ENCODE data around the gene C1QTNF9B.
"Not testable (repeated sequence)": the region's sequence is repeated elsewhere in the genome, so short reads cannot be mapped to it uniquely, and the experiment has no call there.

The C1QTNF9B gene

DNA sequence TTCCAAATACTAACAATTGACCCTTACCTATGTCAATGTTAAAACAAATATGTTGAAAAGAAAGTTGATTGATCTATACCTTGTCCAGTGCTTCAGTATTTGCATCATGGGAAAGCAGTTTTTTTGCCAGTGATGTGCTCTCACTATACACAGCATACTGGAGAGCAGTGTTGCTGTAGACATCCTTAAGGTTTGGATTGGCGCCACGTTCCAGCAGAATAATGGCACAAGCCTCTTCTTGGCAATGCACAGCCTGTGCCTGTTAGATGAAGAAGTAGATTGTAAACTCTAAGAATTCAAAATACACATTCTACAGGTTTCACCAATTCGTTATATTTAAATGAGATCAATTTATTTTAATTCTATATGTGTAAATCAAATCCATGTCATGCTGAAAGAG lies 43.9 kb upstream of the C1QTNF9B start:
- H3K27ac ChIP-seq (ENCODE audit: low read depth, low read length): no peak overlapping the region
- H4K20me1 ChIP-seq (ENCODE audit: low read depth, low read length): no peaks in the 10 kb centered on the region
- TF ChIP-seq EZH2phosphoT487 (conservative IDR thresholded peaks at IDR 0.05; ENCODE audit: low read length): no peak
- TF ChIP-seq, protein P1, sequence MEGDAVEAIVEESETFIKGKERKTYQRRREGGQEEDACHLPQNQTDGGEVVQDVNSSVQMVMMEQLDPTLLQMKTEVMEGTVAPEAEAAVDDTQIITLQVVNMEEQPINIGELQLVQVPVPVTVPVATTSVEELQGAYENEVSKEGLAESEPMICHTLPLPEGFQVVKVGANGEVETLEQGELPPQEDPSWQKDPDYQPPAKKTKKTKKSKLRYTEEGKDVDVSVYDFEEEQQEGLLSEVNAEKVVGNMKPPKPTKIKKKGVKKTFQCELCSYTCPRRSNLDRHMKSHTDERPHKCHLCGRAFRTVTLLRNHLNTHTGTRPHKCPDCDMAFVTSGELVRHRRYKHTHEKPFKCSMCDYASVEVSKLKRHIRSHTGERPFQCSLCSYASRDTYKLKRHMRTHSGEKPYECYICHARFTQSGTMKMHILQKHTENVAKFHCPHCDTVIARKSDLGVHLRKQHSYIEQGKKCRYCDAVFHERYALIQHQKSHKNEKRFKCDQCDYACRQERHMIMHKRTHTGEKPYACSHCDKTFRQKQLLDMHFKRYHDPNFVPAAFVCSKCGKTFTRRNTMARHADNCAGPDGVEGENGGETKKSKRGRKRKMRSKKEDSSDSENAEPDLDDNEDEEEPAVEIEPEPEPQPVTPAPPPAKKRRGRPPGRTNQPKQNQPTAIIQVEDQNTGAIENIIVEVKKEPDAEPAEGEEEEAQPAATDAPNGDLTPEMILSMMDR (IDR thresholded peaks at IDR 0.05; ENCODE audit: insufficient read depth, low read length, poor library complexity, severe bottlenecking): no peak
- no peaks in the 10 kb centered on the region for H3K9me3 ChIP-seq (ENCODE audit: insufficient read depth, low read length)
- no peak overlapping the region for H2AFZ ChIP-seq (ENCODE audit: low read depth, low read length, severe bottlenecking)
- H3K4me2 ChIP-seq (ENCODE audit: low read depth, low read length, poor library complexity, severe bottlenecking): no peak overlapping the region
- no peaks in the 10 kb centered on the region for H3K9me2 ChIP-seq (replicated peaks; ENCODE audit: insufficient read depth, low read length)
- no peaks in the 10 kb centered on the region for H3K27me3 ChIP-seq (ENCODE audit: low read length)
- H3K4me3 ChIP-seq (ENCODE audit: insufficient read depth, low read length, poor library complexity, severe bottlenecking): no peak overlapping the region
- no peaks in the 10 kb centered on the region for H3F3A ChIP-seq (ENCODE audit: insufficient read depth)
- H3K36me3 ChIP-seq (ENCODE audit: low read length): no peaks in the 10 kb centered on the region
- H3K79me2 ChIP-seq (ENCODE audit: insufficient read depth, low read length): no peaks in the 10 kb centered on the region
- no peak overlapping the region for H3K9ac ChIP-seq (ENCODE audit: low read length)

DNA sequence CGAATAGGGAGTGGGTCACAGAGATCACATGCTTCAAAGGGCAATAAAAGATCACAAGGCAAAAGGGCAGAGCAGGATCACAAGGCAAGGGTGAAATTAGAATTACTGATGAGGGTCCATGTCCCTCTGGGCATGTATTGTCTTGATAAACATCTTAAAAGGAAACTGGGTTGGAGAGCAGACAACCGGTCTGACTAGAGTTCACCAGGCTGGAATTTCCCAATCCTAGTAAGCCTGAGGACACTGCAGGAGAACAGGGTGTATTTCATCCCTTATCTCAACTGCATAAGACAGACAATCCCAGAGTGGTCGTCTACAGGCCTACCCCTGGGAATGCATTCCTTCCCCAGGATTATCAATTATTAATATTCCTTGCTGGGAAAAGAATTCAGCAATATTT lies 42.4 kb upstream of the C1QTNF9B start:
- H3K4me3 ChIP-seq (ENCODE audit: insufficient read depth, low read length, poor library complexity, severe bottlenecking): not testable (repeated sequence)

DNA sequence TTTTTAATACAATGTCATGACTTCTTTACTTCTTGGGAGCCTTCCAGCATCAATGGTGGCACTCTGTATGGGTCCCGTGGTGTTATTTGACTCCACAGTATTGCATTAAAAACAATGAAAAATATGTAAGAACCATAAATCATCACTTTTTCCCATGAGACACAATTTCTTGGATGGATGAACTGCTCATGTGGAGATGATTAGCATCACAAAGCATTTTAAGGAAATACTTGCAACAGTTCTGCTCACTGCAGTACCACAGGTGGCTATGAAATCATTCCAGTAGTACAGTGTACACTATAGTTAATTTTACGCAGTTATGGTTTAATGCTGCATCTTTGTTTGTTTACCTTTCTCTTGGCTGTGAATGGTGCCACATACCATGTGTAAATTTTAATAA lies 37.2 kb upstream of the C1QTNF9B start:
- Histone ChIP-seq H3K9me3 (ENCODE audit: insufficient read depth, low read length) (no peaks in the 10 kb centered on the region), H3K27me3 (ENCODE audit: low read length) (no peaks in the 10 kb centered on the region), H3F3A (ENCODE audit: insufficient read depth) (no peaks in the 10 kb centered on the region), H3K79me2 (ENCODE audit: insufficient read depth, low read length) (no peaks in the 10 kb centered on the region), H3K4me2 (ENCODE audit: low read depth, low read length, poor library complexity, severe bottlenecking) (no peak overlapping the region), H3K36me3 (ENCODE audit: low read length) (no peaks in the 10 kb centered on the region), H4K20me1 (ENCODE audit: low read depth, low read length) (no peaks in the 10 kb centered on the region), H2AFZ (ENCODE audit: low read depth, low read length, severe bottlenecking) (no peak overlapping the region), H3K4me3 (ENCODE audit: insufficient read depth, low read length, poor library complexity, severe bottlenecking) (no peak overlapping the region), H3K9ac (ENCODE audit: low read length) (no peak overlapping the region), H3K9me2 (replicated peaks; ENCODE audit: insufficient read depth, low read length) (no peaks in the 10 kb centered on the region), H3K27ac (ENCODE audit: low read depth, low read length) (no peak overlapping the region)
- no peak for TF ChIP-seq EZH2phosphoT487 (conservative IDR thresholded peaks at IDR 0.05; ENCODE audit: low read length)
- TF ChIP-seq, protein P1 (IDR thresholded peaks at IDR 0.05; ENCODE audit: insufficient read depth, low read length, poor library complexity, severe bottlenecking): no peak

More for the DNA sequence above, 42.4 kb upstream of the C1QTNF9B start:
- H3K9me3 ChIP-seq (ENCODE audit: insufficient read depth, low read length); H4K20me1 ChIP-seq (ENCODE audit: low read depth, low read length); H3K79me2 ChIP-seq (ENCODE audit: insufficient read depth, low read length); H3K9ac ChIP-seq (ENCODE audit: low read length); H3F3A ChIP-seq (ENCODE audit: insufficient read depth); H2AFZ ChIP-seq (ENCODE audit: low read depth, low read length, severe bottlenecking); H3K9me2 ChIP-seq (replicated peaks; ENCODE audit: insufficient read depth, low read length); H3K4me2 ChIP-seq (ENCODE audit: low read depth, low read length, poor library complexity, severe bottlenecking); H3K27ac ChIP-seq (ENCODE audit: low read depth, low read length); H3K36me3 ChIP-seq (ENCODE audit: low read length); H3K27me3 ChIP-seq (ENCODE audit: low read length): not testable (repeated sequence)

DNA sequence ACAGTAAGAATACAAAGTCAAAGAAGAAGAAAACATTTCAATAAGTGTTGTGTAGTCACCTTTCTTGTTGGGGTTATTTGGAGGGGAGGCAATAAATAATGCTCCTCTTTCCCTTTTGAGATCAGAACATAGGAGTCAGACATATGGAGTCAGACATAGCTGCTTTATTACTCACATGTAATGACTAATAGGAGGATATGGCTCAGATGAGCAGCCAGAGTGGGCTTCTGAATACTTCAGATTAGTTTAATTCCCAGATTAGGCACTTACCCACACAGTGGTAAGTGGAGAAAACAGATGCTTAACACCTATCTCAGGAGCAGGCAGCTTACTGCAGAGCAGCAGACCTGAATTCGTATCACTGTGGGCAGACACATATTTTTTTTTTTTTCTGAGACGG lies 31.7 kb upstream of the C1QTNF9B start:
- no peaks in the 10 kb centered on the region for H4K20me1 ChIP-seq (ENCODE audit: low read depth, low read length)
- H3F3A ChIP-seq (ENCODE audit: insufficient read depth): no peaks in the 10 kb centered on the region
- H3K9me3 ChIP-seq (ENCODE audit: insufficient read depth, low read length): no peaks in the 10 kb centered on the region
- no peaks in the 10 kb centered on the region for H3K27me3 ChIP-seq (ENCODE audit: low read length)
- no peaks in the 10 kb centered on the region for H3K36me3 ChIP-seq (ENCODE audit: low read length)
- no peak overlapping the region for H3K4me3 ChIP-seq (ENCODE audit: insufficient read depth, low read length, poor library complexity, severe bottlenecking)
- no peak overlapping the region for H3K4me2 ChIP-seq (ENCODE audit: low read depth, low read length, poor library complexity, severe bottlenecking)
- TF ChIP-seq, protein P1 (IDR thresholded peaks at IDR 0.05; ENCODE audit: insufficient read depth, low read length, poor library complexity, severe bottlenecking): no peak
- no peak for TF ChIP-seq EZH2phosphoT487 (conservative IDR thresholded peaks at IDR 0.05; ENCODE audit: low read length)
- no peaks in the 10 kb centered on the region for H3K9me2 ChIP-seq (replicated peaks; ENCODE audit: insufficient read depth, low read length)
- no peak overlapping the region for H3K9ac ChIP-seq (ENCODE audit: low read length)
- H3K27ac ChIP-seq (ENCODE audit: low read depth, low read length): no peak overlapping the region
- H3K79me2 ChIP-seq (ENCODE audit: insufficient read depth, low read length): no peaks in the 10 kb centered on the region
- no peak overlapping the region for H2AFZ ChIP-seq (ENCODE audit: low read depth, low read length, severe bottlenecking)
